Left lung (tissue), 10 donors: ENCODE data around the gene PPFIA1. TPM values are rescaled to one million over a fixed set of nuclear protein-coding genes. Genes with fewer than 3 reads are reported as not detected.

Experiments
- ATAC-seq: fragments of 200-7000 bp; cut with Tn5 transposase; one replicate; pipeline ENCODE4 v1.9.1; 2020; ENCODE audit warnings: moderate library complexity
- DNase-seq, 4 donors: peaks; one replicate each; pipeline ENCODE4 v3.0.0-alpha.2; 2013 to 2020
- H3K27ac ChIP-seq, 2 donors: fragments of 200-600 bp; sonication (generic) in 1 of 2; one replicate each; pipeline versions ENCODE4 v1.5.0 to v1.8.0; 2020 to 2021
- H3K27me3 ChIP-seq, 2 donors: fragments of 200-600 bp; sonication (generic) in 1 of 2; one replicate each; pipeline versions ENCODE4 v1.5.0 to v1.8.0; 2020 to 2021
- H3K36me3 ChIP-seq, 2 donors: fragments of 200-600 bp; sonication (generic) in 1 of 2; one replicate each; pipeline versions ENCODE4 v1.5.0 to v1.8.0; 2020 to 2021
- H3K4me1 ChIP-seq, 2 donors: fragments of 200-600 bp; one replicate each; pipeline ENCODE4 v1.8.0; 2021
- H3K4me3 ChIP-seq, 2 donors: fragments of 200-600 bp; sonication (generic) in 1 of 2; one replicate each; pipeline versions ENCODE4 v1.5.0 to v1.8.0; 2020 to 2021; ENCODE audit warnings: mild to moderate bottlenecking in 1 of 2
- H3K9me3 ChIP-seq, 2 donors: fragments of 200-600 bp; sonication (generic) in 1 of 2; one replicate each; pipeline versions ENCODE4 v1.5.0 to v1.8.0; 2020 to 2021
- intact Hi-C, 2 donors: fragments of 100-400 bp; cut with DNase I; formaldehyde crosslinking; loops; one replicate each; pipeline versions ENCODE4 v1.11.2 to v1.14.2; 2022
- microRNA-seq, 2 donors: library from miRNA; unstranded; fragments of <30 nt; microRNA quantifications; one replicate each; pipeline ENCODE4, GENCODE V29; 2019
- polyA plus RNA-seq, 6 donors: library from polyadenylated mRNA; unstranded; fragments of 120-200 nt; gene quantifications; one replicate each; pipeline ENCODE4 v1.2.1, GENCODE V29; 2013; ENCODE audit not compliant: insufficient read length in 6 of 6
- total RNA-seq, 2 donors: library from RNA; stranded (reverse); fragmentation: NEBNext Ultra II Directional; extraction: Animal tissue kit (Norgen Biotek cat#: 25700); gene quantifications; one replicate each; pipeline ENCODE4 v1.2.1, GENCODE V29; 2021
- TF ChIP-seq, protein P1 (sequence below), 2 donors: fragments of 200-600 bp; sonication (generic) in 1 of 2; IDR thresholded peaks; one replicate each; pipeline versions ENCODE4 v1.5.0 to v1.8.0; 2021; ENCODE audit warnings: antibody characterized with exemption in 2 of 2
- donor health status: DM: no; HTN: yes; CAD: no.
- donor health status: DM: no; HTN: no; CAD: no.

Gene PPFIA1
- total and polyA plus RNA-seq, 8 donors: 45.9 to 66.0 (median 51.3) TPM

DNA sequence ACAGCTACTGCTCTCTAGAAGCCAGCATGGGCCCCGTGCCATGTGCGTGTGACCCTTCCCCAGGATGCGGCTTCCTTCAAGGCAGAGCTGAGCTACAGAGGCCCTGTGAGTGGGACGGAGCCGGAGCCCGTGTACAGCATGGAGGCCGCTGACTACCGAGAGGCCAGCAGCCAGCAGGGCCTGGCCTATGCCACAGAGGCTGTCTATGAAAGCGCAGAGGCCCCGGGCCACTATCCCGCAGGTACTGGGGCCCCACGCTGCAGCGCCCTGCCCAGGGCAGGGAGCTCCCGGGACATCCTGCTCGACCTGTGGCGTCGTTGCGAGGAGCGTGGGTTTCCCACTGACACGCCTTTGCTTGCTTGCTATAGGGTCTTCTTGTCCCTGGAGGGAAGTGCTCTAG is 162.5 kb downstream of the PPFIA1 start:
- TF ChIP-seq, protein P1, sequence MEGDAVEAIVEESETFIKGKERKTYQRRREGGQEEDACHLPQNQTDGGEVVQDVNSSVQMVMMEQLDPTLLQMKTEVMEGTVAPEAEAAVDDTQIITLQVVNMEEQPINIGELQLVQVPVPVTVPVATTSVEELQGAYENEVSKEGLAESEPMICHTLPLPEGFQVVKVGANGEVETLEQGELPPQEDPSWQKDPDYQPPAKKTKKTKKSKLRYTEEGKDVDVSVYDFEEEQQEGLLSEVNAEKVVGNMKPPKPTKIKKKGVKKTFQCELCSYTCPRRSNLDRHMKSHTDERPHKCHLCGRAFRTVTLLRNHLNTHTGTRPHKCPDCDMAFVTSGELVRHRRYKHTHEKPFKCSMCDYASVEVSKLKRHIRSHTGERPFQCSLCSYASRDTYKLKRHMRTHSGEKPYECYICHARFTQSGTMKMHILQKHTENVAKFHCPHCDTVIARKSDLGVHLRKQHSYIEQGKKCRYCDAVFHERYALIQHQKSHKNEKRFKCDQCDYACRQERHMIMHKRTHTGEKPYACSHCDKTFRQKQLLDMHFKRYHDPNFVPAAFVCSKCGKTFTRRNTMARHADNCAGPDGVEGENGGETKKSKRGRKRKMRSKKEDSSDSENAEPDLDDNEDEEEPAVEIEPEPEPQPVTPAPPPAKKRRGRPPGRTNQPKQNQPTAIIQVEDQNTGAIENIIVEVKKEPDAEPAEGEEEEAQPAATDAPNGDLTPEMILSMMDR (IDR thresholded peaks at IDR 0.05): no peak
- Histone ChIP-seq H3K27me3 (peaks cover 0 to 57% of the 10 kb centered on the region in 2 donors), H3K36me3 (peaks cover 0 to 100% of the 10 kb centered on the region in 2 donors), H3K9me3 (no peaks in the 10 kb centered on the region), H3K4me1 (no peaks in the 10 kb centered on the region), H3K27ac (no peak overlapping the region), H3K4me3 (no peak overlapping the region)
- intact Hi-C loops: no loop called here
- no peak for ATAC-seq
- DNase-seq: peak in 1 of 4 donors; percentile 63

GRCh38 chr11:70433526-70433925 is 163.0 kb downstream of the PPFIA1 start:
- Histone ChIP-seq H3K27ac (no peak overlapping the region), H3K27me3 (peaks cover 0 to 53% of the 10 kb centered on the region in 2 donors), H3K9me3 (no peaks in the 10 kb centered on the region), H3K4me3 (no peak overlapping the region), H3K4me1 (no peaks in the 10 kb centered on the region), H3K36me3 (peaks cover 0 to 100% of the 10 kb centered on the region in 2 donors)
- TF ChIP-seq, protein P1 (IDR thresholded peaks at IDR 0.05): no peak
- ATAC-seq (no peak), DNase-seq (peak in 1 of 4 donors; percentile 52)
- intact Hi-C loops: no loop called here

Small RNA genes within 50 kb of the gene (microRNA-seq; reads per million reads assigned to microRNA genes)
- gene MIR548K: 4.5 to 7.9 reads per million in 2 donors

Other genes starting within 250 kb of the PPFIA1 start
- gene ANO1, start 192.4 kb upstream of the PPFIA1 start, total RNA-seq: 1 to 10 TPM; 4.9 to 6.2 TPM
- gene ANO1, start 192.4 kb upstream of the PPFIA1 start, polyA plus RNA-seq: 10 to 100 TPM in 3 of 6 donors, 1 to 10 TPM in 3; 5.6 to 13.2 (median 9.4) TPM
- gene FADD, start 67.4 kb upstream of the PPFIA1 start, total RNA-seq: 10 to 100 TPM; 27.4 to 28.4 TPM
- 10 to 100 TPM; 10.6 to 15.8 (median 14.1) TPM for gene FADD, start 67.4 kb upstream of the PPFIA1 start, polyA plus RNA-seq
- 100 to 1,000 TPM; 199 to 242 TPM for gene CTTN, start 127.8 kb downstream of the PPFIA1 start, total RNA-seq
- 100 to 1,000 TPM; 162 to 214 (median 195) TPM for gene CTTN, start 127.8 kb downstream of the PPFIA1 start, polyA plus RNA-seq